HepG2 (cell line): ENCODE measurements around the gene RAD18. TPM values are rescaled to one million over a fixed set of nuclear protein-coding genes. Genes with fewer than 3 reads are reported as not detected.

Experiments used
- HNF4A ChIP-seq: sonication (generic); formaldehyde crosslinking; IDR thresholded peaks from 2 replicates; pipeline ENCODE4 v1.4.0; 2020; ENCODE audit warnings: missing genetic modification reagents
- NCOR1 ChIP-seq: fragments of 200-600 bp; sonication (generic); IDR thresholded peaks from 2 replicates; pipeline ENCODE4 v1.7.0; 2017; ENCODE audit warnings: antibody characterized with exemption, low read length, borderline replicate concordance
- ZFX ChIP-seq: sonication (generic); formaldehyde crosslinking; IDR thresholded peaks from 2 replicates; pipeline ENCODE4 v1.4.0; 2020; ENCODE audit warnings: mild to moderate bottlenecking, low read depth, missing genetic modification reagents, moderate library complexity
- ZNF558 ChIP-seq: sonication (generic); formaldehyde crosslinking; IDR thresholded peaks from 2 replicates; pipeline ENCODE4 v1.9.0; 2022; ENCODE audit warnings: mild to moderate bottlenecking, missing genetic modification reagents, borderline replicate concordance
- ZNF839 ChIP-seq: sonication (generic); formaldehyde crosslinking; IDR thresholded peaks from 2 replicates; pipeline ENCODE4 v1.4.0; 2020; ENCODE audit warnings: missing genetic modification reagents, mild to moderate bottlenecking, borderline replicate concordance
- polyA plus RNA-seq, 8 experiments: library from polyadenylated mRNA; depleted of rRNA in 3 of 8; stranded (reverse) in 7 of 8; unstranded in 1 of 8; fragments of >200 nt; fragmentation: Illumina TruSeq in 4 of 8; extraction: Trizol in 4 of 8; gene quantifications; 2 replicates each; pipeline versions ENCODE4 v1.2.1 to v1.2.3, GENCODE V29; 2011 to 2016; ENCODE audit warnings: low read depth in 4 of 8, missing spikeins in 1 of 8, mixed read lengths in 1 of 8; ENCODE audit not compliant: insufficient read depth in 1 of 8
- total RNA-seq, 5 experiments: library from RNA; depleted of rRNA; stranded (reverse); fragments of >200 nt; fragmentation: Illumina TruSeq; extraction: Trizol; gene quantifications; 2 replicates each; pipeline ENCODE4 v1.2.3, GENCODE V29; 2016; ENCODE audit warnings: low read depth in 1 of 5
- TF ChIP-seq, protein P1 (sequence below): sonication (generic); formaldehyde crosslinking; IDR thresholded peaks from 2 replicates; pipeline ENCODE4 v1.5.1; 2020; ENCODE audit warnings: mild to moderate bottlenecking, missing genetic modification reagents, borderline replicate concordance

RAD18 gene
- total and polyA plus RNA-seq, 2 of the 13 experiments (the other 11 are each of a cell fraction or from before 2014, with no cell fraction given), result 5.9 to 20.7 TPM

DNA sequence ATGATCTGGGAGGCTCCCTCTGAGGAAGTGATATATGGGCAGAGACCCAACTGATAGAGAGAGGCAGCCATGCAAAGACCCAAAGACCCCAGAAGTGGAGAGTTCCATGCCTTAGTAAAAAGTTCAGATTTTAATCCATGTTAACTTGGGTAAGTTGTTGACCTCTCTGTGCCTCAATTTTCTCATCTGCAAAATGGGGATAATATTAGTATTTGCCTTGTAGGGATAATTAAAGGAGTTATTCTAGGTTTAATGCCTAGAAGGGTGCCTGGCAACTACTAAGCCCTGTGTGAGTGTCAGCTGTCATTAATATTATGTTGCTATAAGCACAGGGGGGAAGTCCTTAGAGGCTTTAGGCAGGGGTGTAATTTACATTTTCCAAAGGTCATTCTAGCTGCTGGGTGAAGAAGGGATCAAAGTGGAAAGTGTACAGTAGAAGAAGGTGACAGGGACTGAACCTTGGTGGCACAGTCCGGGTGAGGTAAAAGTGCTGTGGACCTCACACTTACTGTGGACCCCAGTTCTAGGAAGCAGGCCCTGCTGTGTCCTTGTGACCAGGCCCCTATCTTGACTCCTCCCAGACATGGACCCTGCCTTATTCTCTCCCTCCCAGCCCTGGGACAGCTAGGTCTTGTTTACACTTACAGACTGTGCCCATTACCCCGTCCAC is 3.0 kb upstream of the RAD18 start (continued):
- TF ChIP-seq, protein P1, sequence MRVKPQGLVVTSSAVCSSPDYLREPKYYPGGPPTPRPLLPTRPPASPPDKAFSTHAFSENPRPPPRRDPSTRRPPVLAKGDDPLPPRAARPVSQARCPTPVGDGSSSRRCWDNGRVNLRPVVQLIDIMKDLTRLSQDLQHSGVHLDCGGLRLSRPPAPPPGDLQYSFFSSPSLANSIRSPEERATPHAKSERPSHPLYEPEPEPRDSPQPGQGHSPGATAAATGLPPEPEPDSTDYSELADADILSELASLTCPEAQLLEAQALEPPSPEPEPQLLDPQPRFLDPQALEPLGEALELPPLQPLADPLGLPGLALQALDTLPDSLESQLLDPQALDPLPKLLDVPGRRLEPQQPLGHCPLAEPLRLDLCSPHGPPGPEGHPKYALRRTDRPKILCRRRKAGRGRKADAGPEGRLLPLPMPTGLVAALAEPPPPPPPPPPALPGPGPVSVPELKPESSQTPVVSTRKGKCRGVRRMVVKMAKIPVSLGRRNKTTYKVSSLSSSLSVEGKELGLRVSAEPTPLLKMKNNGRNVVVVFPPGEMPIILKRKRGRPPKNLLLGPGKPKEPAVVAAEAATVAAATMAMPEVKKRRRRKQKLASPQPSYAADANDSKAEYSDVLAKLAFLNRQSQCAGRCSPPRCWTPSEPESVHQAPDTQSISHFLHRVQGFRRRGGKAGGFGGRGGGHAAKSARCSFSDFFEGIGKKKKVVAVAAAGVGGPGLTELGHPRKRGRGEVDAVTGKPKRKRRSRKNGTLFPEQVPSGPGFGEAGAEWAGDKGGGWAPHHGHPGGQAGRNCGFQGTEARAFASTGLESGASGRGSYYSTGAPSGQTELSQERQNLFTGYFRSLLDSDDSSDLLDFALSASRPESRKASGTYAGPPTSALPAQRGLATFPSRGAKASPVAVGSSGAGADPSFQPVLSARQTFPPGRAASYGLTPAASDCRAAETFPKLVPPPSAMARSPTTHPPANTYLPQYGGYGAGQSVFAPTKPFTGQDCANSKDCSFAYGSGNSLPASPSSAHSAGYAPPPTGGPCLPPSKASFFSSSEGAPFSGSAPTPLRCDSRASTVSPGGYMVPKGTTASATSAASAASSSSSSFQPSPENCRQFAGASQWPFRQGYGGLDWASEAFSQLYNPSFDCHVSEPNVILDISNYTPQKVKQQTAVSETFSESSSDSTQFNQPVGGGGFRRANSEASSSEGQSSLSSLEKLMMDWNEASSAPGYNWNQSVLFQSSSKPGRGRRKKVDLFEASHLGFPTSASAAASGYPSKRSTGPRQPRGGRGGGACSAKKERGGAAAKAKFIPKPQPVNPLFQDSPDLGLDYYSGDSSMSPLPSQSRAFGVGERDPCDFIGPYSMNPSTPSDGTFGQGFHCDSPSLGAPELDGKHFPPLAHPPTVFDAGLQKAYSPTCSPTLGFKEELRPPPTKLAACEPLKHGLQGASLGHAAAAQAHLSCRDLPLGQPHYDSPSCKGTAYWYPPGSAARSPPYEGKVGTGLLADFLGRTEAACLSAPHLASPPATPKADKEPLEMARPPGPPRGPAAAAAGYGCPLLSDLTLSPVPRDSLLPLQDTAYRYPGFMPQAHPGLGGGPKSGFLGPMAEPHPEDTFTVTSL, result 0 out of 2 replicates have a peak, but pooled peaks have one; percentile 29
- TF ChIP-seq HNF4A, result peak; percentile 56; the same call in 1 of the 2 replicates
- 0 out of 2 replicates have a peak, but pooled peaks have one; percentile 24 for TF ChIP-seq NCOR1
- TF ChIP-seq ZNF839 (CRISPR knock-in tag), result no peak
- TF ChIP-seq ZNF558 (CRISPR knock-in tag), result no peak
- peak; percentile 43; the same call in 1 of the 2 replicates for TF ChIP-seq ZFX (CRISPR knock-in tag)
